ENCODE results near the gene TSEN2. TPM values are rescaled to one million over a fixed set of nuclear protein-coding genes. Genes with fewer than 3 reads are reported as not detected.
A peak's percentile ranks its signal among the peaks of the same experiment; 100 is the strongest.

TSEN2 gene
- total and polyA plus RNA-seq, 10 of the 15 experiments (the other 5 are each of a cell fraction or from before 2014, with no cell fraction given), result 17.7 to 32.3 (median 24.3) TPM

GRCh38 chr3:12484983-12485327, 675 bp downstream of the TSEN2 start:
- ChIA-PET POLR2A (interaction anchor here (1.5 to 2.5 kb wide), 4 partner anchors 71 to 347 kb away, joined by 3 to 7 read pairs (median 6); no protein-coding TSS in a partner anchor), RAD21 (ENCODE audit: unreplicated experiment) (interaction anchor here (0.8 to 3.8 kb wide), 14 partner anchors 71 to 352 kb away, joined by 3 to 35 read pairs (median 4); partner anchors contain the start of gene MKRN2), SMC1A (ENCODE audit: uncharacterized antibody, unreplicated experiment) (interaction anchor here (1.1 to 3.1 kb wide), 5 partner anchors 11 to 349 kb away, joined by 3 to 27 read pairs (median 13); partner anchors contain the start of gene MKRN2OS), CTCF (interaction anchor here (0.5 to 4.8 kb wide), 12 partner anchors 11 to 406 kb away, joined by 3 to 40 read pairs (median 4); partner anchors contain the start of gene MKRN2)
- Histone ChIP-seq H3K4me3 (peak overlapping the region; percentile 95), H3K79me2 (ENCODE audit: control insufficient read depth, insufficient read depth, low read length) (peaks cover 19% of the 10 kb centered on the region), H3K4me1 (ENCODE audit: control insufficient read depth, insufficient read depth, low read length) (peaks cover 5% of the 10 kb centered on the region; the same call in 1 of the 2 replicates), H3K9me3 (replicated peaks; ENCODE audit: control insufficient read depth, insufficient read depth, low read length) (no peaks in the 10 kb centered on the region), H3K4me2 (ENCODE audit: control insufficient read depth, insufficient read depth) (peak overlapping the region; percentile 89), H3K27me3 (replicated peaks in 1 of 2; ENCODE audit: control insufficient read depth in 2 of 2, insufficient read depth in 2 of 2, low read length in 1 of 2) (no peaks in the 10 kb centered on the region), H2AFZ (ENCODE audit: control insufficient read depth, low read depth, low read length) (peak overlapping the region; percentile 91), H3K36me3 (ENCODE audit: control insufficient read depth in 2 of 2, insufficient read depth in 2 of 2, low read length in 1 of 2) (no peaks in the 10 kb centered on the region), H4K20me1 (ENCODE audit: control insufficient read depth, insufficient read depth) (no peaks in the 10 kb centered on the region), H3K9ac (ENCODE audit: control insufficient read depth, insufficient read depth, low read length) (peak overlapping the region; percentile 88), H3K27ac (ENCODE audit: control insufficient read depth, insufficient read depth) (peak overlapping the region; percentile 69)
- in situ Hi-C loops (cut with MboI) (no loop called here), intact Hi-C loops (cut with micrococcal nuclease; ENCODE audit: unreplicated experiment) (loop anchor here (1.0 to 5.0 kb wide), 3 partner anchors 72 to 293 kb away; partner anchors contain the start of gene MKRN2)
- BruUV-seq (replicated peaks), result no TSS peak
- FAIRE-seq, result no peak
- WGBS (ENCODE audit: insufficient coverage, insufficient replicate concordance, low lambda C conversion rate, missing lambda C conversion rate), result 0% methylated on average over 5 of the region's 5 CpGs
- no peak for ATAC-seq
- DNase-seq (ENCODE audit: low read depth, low spot score), result no peak
- TF ChIP-seq, protein P1, sequence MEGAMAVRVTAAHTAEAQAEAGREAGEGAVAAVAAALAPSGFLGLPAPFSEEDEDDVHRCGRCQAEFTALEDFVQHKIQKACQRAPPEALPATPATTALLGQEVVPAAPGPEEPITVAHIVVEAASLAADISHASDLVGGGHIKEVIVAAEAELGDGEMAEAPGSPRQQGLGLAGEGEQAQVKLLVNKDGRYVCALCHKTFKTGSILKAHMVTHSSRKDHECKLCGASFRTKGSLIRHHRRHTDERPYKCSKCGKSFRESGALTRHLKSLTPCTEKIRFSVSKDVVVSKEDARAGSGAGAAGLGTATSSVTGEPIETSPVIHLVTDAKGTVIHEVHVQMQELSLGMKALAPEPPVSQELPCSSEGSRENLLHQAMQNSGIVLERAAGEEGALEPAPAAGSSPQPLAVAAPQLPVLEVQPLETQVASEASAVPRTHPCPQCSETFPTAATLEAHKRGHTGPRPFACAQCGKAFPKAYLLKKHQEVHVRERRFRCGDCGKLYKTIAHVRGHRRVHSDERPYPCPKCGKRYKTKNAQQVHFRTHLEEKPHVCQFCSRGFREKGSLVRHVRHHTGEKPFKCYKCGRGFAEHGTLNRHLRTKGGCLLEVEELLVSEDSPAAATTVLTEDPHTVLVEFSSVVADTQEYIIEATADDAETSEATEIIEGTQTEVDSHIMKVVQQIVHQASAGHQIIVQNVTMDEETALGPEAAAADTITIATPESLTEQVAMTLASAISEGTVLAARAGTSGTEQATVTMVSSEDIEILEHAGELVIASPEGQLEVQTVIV (IDR thresholded peaks at IDR 0.05; ENCODE audit: borderline replicate concordance, partially characterized antibody), result no peak
- TF ChIP-seq, protein P2, sequence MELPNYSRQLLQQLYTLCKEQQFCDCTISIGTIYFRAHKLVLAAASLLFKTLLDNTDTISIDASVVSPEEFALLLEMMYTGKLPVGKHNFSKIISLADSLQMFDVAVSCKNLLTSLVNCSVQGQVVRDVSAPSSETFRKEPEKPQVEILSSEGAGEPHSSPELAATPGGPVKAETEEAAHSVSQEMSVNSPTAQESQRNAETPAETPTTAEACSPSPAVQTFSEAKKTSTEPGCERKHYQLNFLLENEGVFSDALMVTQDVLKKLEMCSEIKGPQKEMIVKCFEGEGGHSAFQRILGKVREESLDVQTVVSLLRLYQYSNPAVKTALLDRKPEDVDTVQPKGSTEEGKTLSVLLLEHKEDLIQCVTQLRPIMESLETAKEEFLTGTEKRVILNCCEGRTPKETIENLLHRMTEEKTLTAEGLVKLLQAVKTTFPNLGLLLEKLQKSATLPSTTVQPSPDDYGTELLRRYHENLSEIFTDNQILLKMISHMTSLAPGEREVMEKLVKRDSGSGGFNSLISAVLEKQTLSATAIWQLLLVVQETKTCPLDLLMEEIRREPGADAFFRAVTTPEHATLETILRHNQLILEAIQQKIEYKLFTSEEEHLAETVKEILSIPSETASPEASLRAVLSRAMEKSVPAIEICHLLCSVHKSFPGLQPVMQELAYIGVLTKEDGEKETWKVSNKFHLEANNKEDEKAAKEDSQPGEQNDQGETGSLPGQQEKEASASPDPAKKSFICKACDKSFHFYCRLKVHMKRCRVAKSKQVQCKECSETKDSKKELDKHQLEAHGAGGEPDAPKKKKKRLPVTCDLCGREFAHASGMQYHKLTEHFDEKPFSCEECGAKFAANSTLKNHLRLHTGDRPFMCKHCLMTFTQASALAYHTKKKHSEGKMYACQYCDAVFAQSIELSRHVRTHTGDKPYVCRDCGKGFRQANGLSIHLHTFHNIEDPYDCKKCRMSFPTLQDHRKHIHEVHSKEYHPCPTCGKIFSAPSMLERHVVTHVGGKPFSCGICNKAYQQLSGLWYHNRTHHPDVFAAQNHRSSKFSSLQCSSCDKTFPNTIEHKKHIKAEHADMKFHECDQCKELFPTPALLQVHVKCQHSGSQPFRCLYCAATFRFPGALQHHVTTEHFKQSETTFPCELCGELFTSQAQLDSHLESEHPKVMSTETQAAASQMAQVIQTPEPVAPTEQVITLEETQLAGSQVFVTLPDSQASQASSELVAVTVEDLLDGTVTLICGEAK (IDR thresholded peaks at IDR 0.05; ENCODE audit: borderline replicate concordance), result no peak
- TF ChIP-seq CREB1 (IDR thresholded peaks at IDR 0.05; ENCODE audit: low read depth) (no peak), EGR1 (IDR thresholded peaks at IDR 0.05; ENCODE audit: borderline replicate concordance in 1 of 2, low read depth in 2 of 2, low read length in 2 of 2) (no peak), ZSCAN29 (IDR thresholded peaks at IDR 0.05) (no peak), BMI1 (IDR thresholded peaks at IDR 0.05; ENCODE audit: borderline replicate concordance) (no peak), PML (IDR thresholded peaks at IDR 0.05; ENCODE audit: low read length) (0 out of 2 replicates have a peak, but pooled peaks have one; percentile 17), POLR2AphosphoS2 (IDR thresholded peaks at IDR 0.05; ENCODE audit: low read depth, low read length) (no peak), YY1 (IDR thresholded peaks at IDR 0.05; ENCODE audit: low read depth, low read length) (0 out of 2 replicates have a peak, but pooled peaks have one; percentile 5), KDM1A (IDR thresholded peaks at IDR 0.05; ENCODE audit: borderline replicate concordance) (no peak), TAF1 (IDR thresholded peaks at IDR 0.05; ENCODE audit: borderline replicate concordance, low read depth, low read length) (no peak), POLR2A (IDR thresholded peaks at IDR 0.05; ENCODE audit: low read depth, low read length) (no peak), HDAC6 (IDR thresholded peaks at IDR 0.05; ENCODE audit: unreplicated experiment) (peak; percentile 61), SMARCA5 (IDR thresholded peaks at IDR 0.05) (no peak), IRF4 (IDR thresholded peaks at IDR 0.05; ENCODE audit: low read depth, low read length) (no peak), EZH2 (IDR thresholded peaks at IDR 0.05; ENCODE audit: borderline replicate concordance, control insufficient read depth, low read depth, low read length) (no peak), KAT2A (conservative IDR thresholded peaks at IDR 0.05; ENCODE audit: control insufficient read depth, low read depth, low read length) (no peak), SMC3 (IDR thresholded peaks at IDR 0.05; ENCODE audit: borderline replicate concordance, low read length) (no peak)
- TF ChIP-seq, protein P3, sequence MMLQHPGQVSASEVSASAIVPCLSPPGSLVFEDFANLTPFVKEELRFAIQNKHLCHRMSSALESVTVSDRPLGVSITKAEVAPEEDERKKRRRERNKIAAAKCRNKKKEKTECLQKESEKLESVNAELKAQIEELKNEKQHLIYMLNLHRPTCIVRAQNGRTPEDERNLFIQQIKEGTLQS (IDR thresholded peaks at IDR 0.05; ENCODE audit: borderline replicate concordance, extremely low read depth, low read depth, low read length), result no peak
